ENCODE results near the gene FLNC. TPM values are rescaled to one million over a fixed set of nuclear protein-coding genes. Genes with fewer than 3 reads are reported as not detected.

Gene FLNC
- total and polyA plus RNA-seq, 2 donors (not counting 1 experiment from before 2014, with no cell fraction given) = 0.01 TPM; not detected in 1

GRCh38 chr7:128793181-128793547 is 37.0 kb upstream of the FLNC start:
- no peak overlapping the region for H3K4me3 ChIP-seq (ENCODE audit: control extremely low read depth in 1 of 5, extremely low read depth in 1 of 5, insufficient read depth in 1 of 5, low read depth in 2 of 5, low read length in 4 of 5)
- no peak overlapping the region for H3K4me2 ChIP-seq (replicated peaks; ENCODE audit: low read depth, low read length, poor library complexity, severe bottlenecking)
- TF ChIP-seq CTCF (IDR thresholded peaks at IDR 0.05) = no peak
- no peak for TF ChIP-seq EZH2 (IDR thresholded peaks at IDR 0.05; ENCODE audit: borderline replicate concordance, insufficient read depth, low read depth, low read length, poor library complexity, severe bottlenecking)
- H3K27me3 ChIP-seq (replicated peaks in 1 of 4; ENCODE audit: control extremely low read depth in 1 of 4, control insufficient read depth in 3 of 4, insufficient read depth in 4 of 4, low read length in 3 of 4) = no peaks in the 10 kb centered on the region
- H3K9me3 ChIP-seq (ENCODE audit: control extremely low read depth in 1 of 3, control insufficient read depth in 2 of 3, insufficient read depth in 1 of 3, low read length in 2 of 3) = no peaks in the 10 kb centered on the region
- H3K79me2 ChIP-seq (ENCODE audit: control insufficient read depth, insufficient read depth, low read length) = no peaks in the 10 kb centered on the region
- no peak overlapping the region for H3K9ac ChIP-seq (ENCODE audit: low read length)
- intact Hi-C loops (cut with micrococcal nuclease) = no loop called here
- H3K27ac Mint-ChIP-seq = no peak overlapping the region
- H3K4me3 Mint-ChIP-seq = no peak overlapping the region
- DNase-seq (no peak), ATAC-seq (ENCODE audit: low read depth) (no peak)
- H3K4me1 Mint-ChIP-seq = peaks cover 9% of the 10 kb centered on the region
- no peaks in the 10 kb centered on the region for H3K27me3 Mint-ChIP-seq
- H3K36me3 ChIP-seq (replicated peaks in 1 of 2; ENCODE audit: control extremely low read depth in 1 of 2, control insufficient read depth in 1 of 2, extremely low read depth in 1 of 2, insufficient read depth in 2 of 2, low read length in 1 of 2) = no peaks in the 10 kb centered on the region
- H4K20me1 ChIP-seq (ENCODE audit: control insufficient read depth, insufficient read depth, low read length, poor library complexity, severe bottlenecking) = no peaks in the 10 kb centered on the region
- no peak overlapping the region for H3K27ac ChIP-seq (ENCODE audit: low read length in 2 of 2)
- no CpG with 5 or more reads among the region's 5 CpGs for WGBS (ENCODE audit: insufficient coverage)
- peaks cover 9 to 15% of the 10 kb centered on the region in 2 donors for H3K4me1 ChIP-seq (ENCODE audit: control insufficient read depth in 2 of 2, insufficient read depth in 2 of 2, low read length in 2 of 2)
- no peak overlapping the region for H2AFZ ChIP-seq (ENCODE audit: insufficient read depth, low read depth, low read length, poor library complexity, severe bottlenecking)
- ChIA-PET CTCF (no interaction called here), POLR2A (no interaction called here)
- no peaks in the 10 kb centered on the region for H3K9me3 Mint-ChIP-seq (ENCODE audit: insufficient read depth)

DNA sequence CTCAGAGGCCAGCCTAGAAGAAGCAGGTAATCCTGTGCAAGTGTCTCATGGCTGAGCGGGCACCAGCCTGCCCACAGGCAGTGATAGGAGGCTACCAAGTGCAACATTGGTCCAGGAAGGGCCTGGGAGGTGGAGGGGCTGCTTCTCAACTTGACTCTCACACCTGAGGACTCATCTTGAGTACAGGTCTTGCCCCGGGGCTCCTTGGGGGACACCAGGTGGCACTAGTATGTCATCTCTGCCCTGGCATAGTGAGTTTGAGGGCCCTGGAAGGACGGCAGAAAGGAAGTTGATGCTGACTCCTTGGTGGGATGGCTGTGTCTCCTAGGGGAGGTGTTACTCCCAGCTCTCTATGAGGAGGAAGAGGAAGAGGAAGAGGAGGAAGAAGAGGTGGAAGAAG is 36.2 kb upstream of the FLNC start:
- 67% methylated on average over 3 of the region's 3 CpGs for WGBS (ENCODE audit: insufficient coverage)
- Histone ChIP-seq H3K27me3 (replicated peaks in 1 of 4; ENCODE audit: control extremely low read depth in 1 of 4, control insufficient read depth in 3 of 4, insufficient read depth in 4 of 4, low read length in 3 of 4) (no peaks in the 10 kb centered on the region), H3K36me3 (replicated peaks in 1 of 2; ENCODE audit: control extremely low read depth in 1 of 2, control insufficient read depth in 1 of 2, extremely low read depth in 1 of 2, insufficient read depth in 2 of 2, low read length in 1 of 2) (no peaks in the 10 kb centered on the region), H2AFZ (ENCODE audit: insufficient read depth, low read depth, low read length, poor library complexity, severe bottlenecking) (no peak overlapping the region), H3K4me1 (ENCODE audit: control insufficient read depth in 2 of 2, insufficient read depth in 2 of 2, low read length in 2 of 2) (peaks cover 9 to 15% of the 10 kb centered on the region in 2 donors), H3K4me3 (ENCODE audit: control extremely low read depth in 1 of 5, extremely low read depth in 1 of 5, insufficient read depth in 1 of 5, low read depth in 2 of 5, low read length in 4 of 5) (no peak overlapping the region), H3K4me2 (replicated peaks; ENCODE audit: low read depth, low read length, poor library complexity, severe bottlenecking) (no peak overlapping the region), H4K20me1 (ENCODE audit: control insufficient read depth, insufficient read depth, low read length, poor library complexity, severe bottlenecking) (no peaks in the 10 kb centered on the region), H3K79me2 (ENCODE audit: control insufficient read depth, insufficient read depth, low read length) (no peaks in the 10 kb centered on the region), H3K9ac (ENCODE audit: low read length) (no peak overlapping the region), H3K9me3 (ENCODE audit: control extremely low read depth in 1 of 3, control insufficient read depth in 2 of 3, insufficient read depth in 1 of 3, low read length in 2 of 3) (no peaks in the 10 kb centered on the region), H3K27ac (ENCODE audit: low read length in 2 of 2) (no peak overlapping the region)
- no peak overlapping the region for H3K4me3 Mint-ChIP-seq
- H3K27ac Mint-ChIP-seq = no peak overlapping the region
- peak; percentile 36 for DNase-seq
- no peak for ATAC-seq (ENCODE audit: low read depth)
- peaks cover 9% of the 10 kb centered on the region for H3K4me1 Mint-ChIP-seq
- no peak for TF ChIP-seq CTCF (IDR thresholded peaks at IDR 0.05)
- TF ChIP-seq EZH2 (IDR thresholded peaks at IDR 0.05; ENCODE audit: borderline replicate concordance, insufficient read depth, low read depth, low read length, poor library complexity, severe bottlenecking) = no peak
- intact Hi-C loops (cut with micrococcal nuclease) = no loop called here
- no peaks in the 10 kb centered on the region for H3K9me3 Mint-ChIP-seq (ENCODE audit: insufficient read depth)
- ChIA-PET CTCF (interaction anchor here (0.9 kb wide), 1 partner anchor 89 kb away, joined by 4 read pairs; no protein-coding TSS in a partner anchor), POLR2A (no interaction called here)
- H3K27me3 Mint-ChIP-seq = no peaks in the 10 kb centered on the region

Data from B cell (primary cell).